ENCODE data around the gene FAM181A. TPM values are rescaled to one million over a fixed set of nuclear protein-coding genes. Genes with fewer than 3 reads are reported as not detected.

Gene FAM181A
- total RNA-seq, result not detected

DNA sequence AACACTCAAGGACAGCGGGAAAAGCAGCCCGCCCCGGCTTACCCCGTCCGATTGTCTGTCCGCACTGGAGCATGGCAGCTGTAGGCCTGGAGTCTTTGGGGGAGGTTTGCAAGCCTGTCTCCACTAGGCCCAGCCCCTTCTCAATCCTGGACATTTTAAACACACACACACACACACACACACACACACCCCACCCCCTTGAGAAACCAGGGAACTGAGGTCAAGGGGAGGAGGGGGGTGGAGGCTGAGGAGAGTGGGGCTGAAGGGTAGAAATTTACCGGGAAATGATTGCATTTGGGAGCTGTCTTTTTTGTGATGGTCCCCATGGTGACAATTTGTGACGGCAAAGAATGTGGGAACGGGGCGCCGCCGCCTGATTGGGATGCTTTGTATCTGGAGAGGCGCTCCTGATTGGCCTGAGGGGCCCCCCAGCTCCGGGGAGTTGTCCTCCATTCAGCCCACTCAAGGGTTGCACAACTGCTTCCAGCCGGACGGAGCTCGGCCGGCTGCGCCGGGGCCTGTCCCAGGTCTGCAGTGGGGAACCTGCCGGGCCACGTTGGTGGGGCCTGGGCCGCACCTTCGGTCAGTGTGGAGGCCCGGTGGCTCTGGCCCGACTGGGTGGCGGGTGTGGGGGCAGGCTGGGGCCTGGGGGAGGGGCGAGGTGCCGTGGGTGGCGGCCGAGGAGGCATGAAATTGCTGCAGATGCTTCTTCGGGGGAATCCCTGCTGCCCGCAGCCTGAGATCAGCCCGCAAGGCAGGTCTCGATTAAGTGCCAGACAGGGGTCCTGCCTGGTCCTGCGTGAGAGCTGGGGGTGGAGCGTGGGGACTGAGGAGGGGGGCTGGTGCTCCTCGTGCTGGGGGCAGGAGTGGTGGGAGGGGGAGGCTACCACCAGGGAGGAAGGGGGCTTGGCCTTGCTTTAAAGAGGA lies at the start of gene FAM181A:
Gene FAM181A, plus strand, starts transcription at position 472 of the 927 bp plus-strand sequence. CDS start 942 bp downstream, outside the sequence.
- no peaks in the 10 kb centered on the region for H3K9me3 Mint-ChIP-seq (ENCODE audit: low read depth)
- no peaks in the 10 kb centered on the region for H3K27me3 Mint-ChIP-seq
- ATAC-seq, result no peak
- DNase-seq, result no peak
- H3K36me3 Mint-ChIP-seq, result peaks cover 4% of the 10 kb centered on the region
- CTCF ChIA-PET, result interaction anchor here (1.7 to 2.2 kb wide), 2 partner anchors 12 to 210 kb away, joined by 3 to 17 read pairs; no protein-coding TSS in a partner anchor
- no peak within 1 kb of the TSS for H3K27ac Mint-ChIP-seq
- H3K4me3 Mint-ChIP-seq, result no peak within 1 kb of the TSS
- no peaks in the 10 kb centered on the region for H3K4me1 Mint-ChIP-seq

DNA sequence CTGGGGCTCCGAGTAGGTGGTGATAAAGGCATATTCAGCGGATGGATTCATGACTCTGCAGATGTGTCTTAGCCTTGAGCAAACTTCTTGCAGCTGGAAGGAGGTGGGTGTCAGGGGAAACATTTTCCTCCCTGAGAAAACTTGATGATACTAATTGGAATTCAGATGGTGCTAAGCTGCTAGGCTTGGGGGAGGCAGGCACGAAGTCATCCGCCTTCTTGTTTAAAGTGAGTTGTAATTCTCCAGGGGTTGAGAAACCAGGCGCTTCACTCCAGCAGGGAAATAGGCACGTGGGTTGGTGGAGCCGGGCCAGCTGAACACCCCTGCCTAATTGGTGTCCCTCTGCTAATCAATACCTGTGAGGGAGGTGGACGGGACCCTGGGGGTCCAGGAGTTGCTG lies 48.9 kb upstream of the FAM181A start:
- H3K27me3 Mint-ChIP-seq, result peaks cover 5% of the 10 kb centered on the region
- no peak overlapping the region for H3K4me3 Mint-ChIP-seq
- no peaks in the 10 kb centered on the region for H3K36me3 Mint-ChIP-seq
- no peak for ATAC-seq
- no peak overlapping the region for H3K27ac Mint-ChIP-seq
- no peaks in the 10 kb centered on the region for H3K4me1 Mint-ChIP-seq
- DNase-seq, result no peak
- CTCF ChIA-PET, result no interaction called here
- peaks cover 2% of the 10 kb centered on the region for H3K9me3 Mint-ChIP-seq (ENCODE audit: low read depth)

DNA sequence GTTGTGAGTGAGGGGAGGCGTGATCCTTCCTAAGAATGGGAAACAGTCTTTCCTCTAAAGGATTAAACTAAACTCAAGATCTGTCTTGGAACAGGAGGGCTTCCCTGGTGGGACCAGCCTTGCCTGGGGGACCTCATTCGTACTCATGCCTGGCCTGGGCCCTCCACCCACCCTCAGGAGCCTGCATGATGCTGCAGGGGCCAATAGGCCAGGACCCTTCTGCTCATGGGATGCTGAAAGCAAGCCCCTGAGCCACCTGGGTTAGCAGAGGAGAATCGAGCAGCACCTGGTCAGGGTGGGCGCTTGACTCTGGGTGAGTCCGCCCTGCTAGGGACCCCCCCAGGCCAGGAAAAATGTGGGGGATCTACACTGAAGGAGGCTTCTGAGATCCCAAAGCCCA lies 48.3 kb upstream of the FAM181A start:
- H3K36me3 Mint-ChIP-seq, result no peaks in the 10 kb centered on the region
- no peak for ATAC-seq
- no peaks in the 10 kb centered on the region for H3K4me1 Mint-ChIP-seq
- CTCF ChIA-PET, result no interaction called here
- H3K27ac Mint-ChIP-seq, result no peak overlapping the region
- peaks cover 5% of the 10 kb centered on the region for H3K27me3 Mint-ChIP-seq
- peaks cover 2% of the 10 kb centered on the region for H3K9me3 Mint-ChIP-seq (ENCODE audit: low read depth)
- no peak for DNase-seq
- no peak overlapping the region for H3K4me3 Mint-ChIP-seq

DNA sequence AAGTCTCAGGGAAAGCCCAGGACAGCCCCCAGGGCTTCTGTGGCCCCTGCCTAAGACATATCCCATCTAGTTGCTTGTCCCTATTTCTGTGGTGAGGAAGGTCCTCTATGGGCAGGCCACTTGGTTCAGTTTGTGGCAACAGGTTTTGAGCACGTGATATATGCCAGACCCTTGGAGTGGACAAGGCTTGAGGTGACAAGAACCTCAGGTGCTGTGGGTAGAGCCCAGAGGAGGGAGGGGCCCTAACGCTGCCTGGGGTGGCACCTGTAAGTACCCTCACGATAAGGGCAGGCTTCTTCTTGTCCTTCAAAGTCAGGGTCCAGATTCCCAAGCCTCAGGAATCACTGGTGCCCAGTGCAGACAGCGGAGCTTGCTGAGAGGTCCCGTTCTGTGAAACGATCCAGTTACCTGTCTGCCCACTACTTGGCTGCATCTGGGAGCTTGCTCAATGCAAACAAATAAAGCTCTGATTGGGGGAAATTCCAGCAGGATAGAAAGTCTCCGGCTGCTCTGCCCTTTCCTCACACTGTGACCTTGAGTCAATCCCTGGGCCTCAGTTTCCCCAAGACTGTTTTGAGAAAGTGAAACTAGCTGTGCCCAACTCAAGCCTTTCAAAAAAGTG lies 47.7 kb upstream of the FAM181A start:
- Mint-ChIP-seq H3K27me3 (peaks cover 3% of the 10 kb centered on the region), H3K9me3 (ENCODE audit: low read depth) (peaks cover 2% of the 10 kb centered on the region), H3K4me1 (peaks cover under 1% of the 10 kb centered on the region), H3K27ac (no peak overlapping the region), H3K36me3 (no peaks in the 10 kb centered on the region), H3K4me3 (no peak overlapping the region)
- DNase-seq (no peak), ATAC-seq (no peak)
- CTCF ChIA-PET, result no interaction called here

DNA sequence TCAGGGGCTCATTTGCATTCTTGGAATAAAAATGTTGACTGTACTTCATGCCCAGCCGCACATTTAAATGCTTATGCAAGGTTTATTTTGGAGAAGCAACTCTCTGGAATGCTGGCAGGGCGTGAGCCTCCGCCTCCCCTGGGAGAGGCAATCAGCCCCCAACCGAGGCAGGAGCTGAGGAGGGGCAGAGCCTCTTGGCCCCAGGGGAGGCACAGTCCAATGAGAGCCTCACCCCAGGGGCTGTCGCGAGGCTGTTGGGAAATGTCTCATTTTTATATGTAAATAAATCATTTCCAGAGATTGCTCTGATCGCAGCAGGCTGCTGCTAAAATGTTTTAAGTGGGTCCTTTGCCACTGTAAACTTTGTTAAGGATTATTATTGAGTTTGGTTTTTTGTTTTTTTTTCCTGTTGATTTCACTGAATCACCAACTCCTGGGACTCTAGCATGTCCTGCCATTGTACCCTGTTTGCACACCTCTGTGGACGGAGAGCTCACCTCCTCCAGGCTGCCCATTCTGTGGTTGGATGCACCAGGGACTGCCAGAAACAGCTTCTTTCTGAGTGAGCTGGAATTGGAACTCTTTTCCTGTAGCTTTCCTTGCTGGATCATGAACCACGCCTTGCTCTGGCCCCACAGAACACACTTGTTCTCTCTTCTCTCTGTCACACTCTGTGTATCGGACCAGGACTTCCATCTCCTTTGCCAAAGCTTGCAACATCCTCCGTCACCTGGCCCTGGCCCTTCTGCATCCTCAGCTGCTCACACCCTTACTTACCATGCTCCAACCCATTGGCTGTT lies 46.9 kb upstream of the FAM181A start:
- DNase-seq (no peak), ATAC-seq (no peak)
- H3K36me3 Mint-ChIP-seq, result no peaks in the 10 kb centered on the region
- H3K27ac Mint-ChIP-seq, result no peak overlapping the region
- H3K4me3 Mint-ChIP-seq, result no peak overlapping the region
- CTCF ChIA-PET, result no interaction called here
- H3K27me3 Mint-ChIP-seq, result peaks cover 8% of the 10 kb centered on the region
- H3K4me1 Mint-ChIP-seq, result peaks cover 7% of the 10 kb centered on the region
- peaks cover 2% of the 10 kb centered on the region for H3K9me3 Mint-ChIP-seq (ENCODE audit: low read depth)

DNA sequence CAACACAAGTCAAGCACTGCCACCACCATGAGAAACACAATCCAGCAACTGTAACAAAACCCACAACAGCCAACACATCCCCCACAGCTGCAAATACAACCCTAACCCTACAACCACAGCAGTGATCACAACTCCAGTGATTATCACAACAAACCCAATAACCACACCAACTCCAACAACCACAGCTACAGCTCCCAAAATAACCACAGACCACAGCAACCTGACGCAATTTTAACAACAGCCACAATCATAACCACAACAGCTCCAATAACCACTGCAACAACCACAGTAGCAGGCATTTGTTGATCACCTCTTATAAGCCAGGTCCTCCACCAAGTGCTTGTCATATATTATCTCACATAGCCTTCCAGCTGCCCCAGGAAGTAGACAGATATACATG lies 42.2 kb upstream of the FAM181A start:
- DNase-seq (no peak), ATAC-seq (no peak)
- Mint-ChIP-seq H3K4me1 (peaks cover 7% of the 10 kb centered on the region), H3K36me3 (no peaks in the 10 kb centered on the region), H3K27me3 (peaks cover 33% of the 10 kb centered on the region), H3K4me3 (no peak overlapping the region), H3K9me3 (ENCODE audit: low read depth) (peaks cover 2% of the 10 kb centered on the region), H3K27ac (peak overlapping the region; percentile 6)
- CTCF ChIA-PET, result no interaction called here

DNA sequence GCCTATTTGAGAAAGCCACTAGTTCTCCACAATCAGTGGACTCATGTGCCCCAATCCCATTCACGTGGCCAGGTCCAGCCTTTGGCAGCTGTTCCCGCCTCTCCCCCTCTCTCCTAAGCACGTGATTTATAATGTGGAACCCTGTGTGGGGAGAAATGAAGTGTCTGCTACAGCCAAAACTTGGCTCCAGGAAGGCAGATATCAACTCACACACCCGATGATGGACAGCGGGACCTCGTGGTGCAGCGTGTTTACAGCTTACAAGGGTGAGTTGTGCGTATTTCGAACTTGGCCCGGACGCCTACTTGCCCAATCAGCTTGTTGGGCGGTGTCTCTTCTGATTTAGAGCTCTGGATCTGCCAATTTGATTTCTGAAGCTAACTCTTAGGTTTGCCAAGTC lies 38.1 kb upstream of the FAM181A start:
- CTCF ChIA-PET, result interaction anchor here (0.7 to 1.3 kb wide), 3 partner anchors 17 to 234 kb away, joined by 3 to 6 read pairs (median 3); no protein-coding TSS in a partner anchor
- Mint-ChIP-seq H3K36me3 (no peaks in the 10 kb centered on the region), H3K27me3 (peaks cover 43% of the 10 kb centered on the region), H3K9me3 (ENCODE audit: low read depth) (no peaks in the 10 kb centered on the region), H3K4me3 (no peak overlapping the region), H3K27ac (no peak overlapping the region), H3K4me1 (peaks cover 7% of the 10 kb centered on the region)
- no peak for DNase-seq
- ATAC-seq, result no peak

DNA sequence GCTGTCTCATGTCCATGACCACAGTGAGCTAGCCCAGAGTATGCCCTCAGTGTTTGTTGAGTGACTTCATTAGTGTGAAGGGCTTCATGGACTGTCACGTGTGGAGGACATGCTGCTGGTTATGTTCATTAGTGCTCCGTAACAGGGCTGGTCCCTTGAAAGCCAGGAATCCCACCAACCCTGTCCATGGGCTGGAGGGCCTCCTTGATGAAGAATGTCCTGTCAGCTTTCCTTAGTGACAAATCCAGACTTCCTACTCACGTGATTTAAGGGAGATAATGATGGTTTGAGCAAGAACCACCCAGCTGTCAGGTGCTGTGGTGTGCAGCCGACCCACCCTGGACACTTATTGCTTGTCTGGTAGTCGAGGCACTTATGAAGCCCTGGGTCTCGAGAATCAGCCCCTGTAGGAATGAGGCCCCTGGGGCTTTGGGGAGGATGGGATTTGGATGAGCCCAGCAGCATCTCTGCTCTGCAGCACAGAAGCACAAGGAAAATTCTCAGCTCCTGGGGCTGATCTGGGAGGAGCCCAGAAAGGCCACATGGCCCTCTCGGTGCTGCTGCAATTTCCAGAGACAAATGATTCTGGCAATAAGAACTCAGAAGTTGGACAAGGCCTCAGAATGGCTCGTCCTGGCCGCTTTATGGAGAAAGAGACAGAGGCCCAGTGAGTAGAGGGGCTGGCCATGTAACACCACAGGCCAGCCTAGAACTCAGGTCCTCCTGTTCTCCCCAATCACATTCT lies 37.2 kb upstream of the FAM181A start:
- peaks cover 39% of the 10 kb centered on the region for H3K27me3 Mint-ChIP-seq
- CTCF ChIA-PET, result interaction anchor here (1.1 to 1.3 kb wide), 2 partner anchors 16 to 235 kb away, joined by 3 to 6 read pairs; no protein-coding TSS in a partner anchor
- no peak overlapping the region for H3K27ac Mint-ChIP-seq
- ATAC-seq (no peak), DNase-seq (no peak)
- no peaks in the 10 kb centered on the region for H3K9me3 Mint-ChIP-seq (ENCODE audit: low read depth)
- no peak overlapping the region for H3K4me3 Mint-ChIP-seq
- peaks cover 2% of the 10 kb centered on the region for H3K4me1 Mint-ChIP-seq
- H3K36me3 Mint-ChIP-seq, result no peaks in the 10 kb centered on the region

DNA sequence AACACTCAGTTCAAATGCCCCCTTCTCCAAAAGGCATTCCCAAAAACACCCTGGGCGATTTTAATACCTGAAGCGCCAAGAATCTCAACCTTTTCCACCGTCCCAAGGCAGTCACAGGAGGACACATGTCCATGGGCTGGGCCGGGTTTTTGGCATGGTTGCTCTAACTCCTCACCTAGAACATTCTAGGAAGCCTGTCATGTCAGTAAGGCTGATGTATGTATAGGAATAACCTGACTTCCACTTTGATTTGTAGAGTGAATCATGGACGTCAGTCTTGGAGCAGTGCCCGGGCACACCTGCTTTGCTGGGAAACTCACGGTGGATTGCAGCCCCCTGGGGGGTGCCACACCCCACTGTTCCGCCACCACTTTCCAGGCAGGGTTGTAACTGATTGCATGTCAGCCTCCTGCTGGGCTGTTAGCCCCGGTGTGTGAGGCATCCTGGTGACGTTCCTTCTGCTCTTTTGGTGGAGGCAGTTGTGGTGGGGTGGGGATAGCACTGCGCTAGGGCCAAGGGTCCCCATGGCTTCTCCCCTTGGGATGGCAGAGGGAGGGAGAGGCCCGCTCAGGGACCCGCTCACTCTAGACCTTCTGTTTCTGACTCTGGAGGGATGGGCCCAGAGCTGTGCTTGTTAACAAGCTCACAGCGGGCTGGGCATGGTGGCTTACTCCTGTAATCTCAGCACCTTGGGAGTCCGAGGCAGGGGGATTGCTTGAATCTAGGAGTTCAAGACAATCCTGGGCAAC lies 35.2 kb upstream of the FAM181A start:
- no peaks in the 10 kb centered on the region for H3K9me3 Mint-ChIP-seq (ENCODE audit: low read depth)
- H3K4me1 Mint-ChIP-seq, result no peaks in the 10 kb centered on the region
- H3K27me3 Mint-ChIP-seq, result peaks cover 31% of the 10 kb centered on the region
- H3K4me3 Mint-ChIP-seq, result no peak overlapping the region
- no peaks in the 10 kb centered on the region for H3K36me3 Mint-ChIP-seq
- no peak overlapping the region for H3K27ac Mint-ChIP-seq
- ATAC-seq (no peak), DNase-seq (no peak)
- CTCF ChIA-PET, result interaction anchor here (0.7 to 1.1 kb wide), 2 partner anchors 211 to 238 kb away, joined by 3 to 4 read pairs; no protein-coding TSS in a partner anchor

DNA sequence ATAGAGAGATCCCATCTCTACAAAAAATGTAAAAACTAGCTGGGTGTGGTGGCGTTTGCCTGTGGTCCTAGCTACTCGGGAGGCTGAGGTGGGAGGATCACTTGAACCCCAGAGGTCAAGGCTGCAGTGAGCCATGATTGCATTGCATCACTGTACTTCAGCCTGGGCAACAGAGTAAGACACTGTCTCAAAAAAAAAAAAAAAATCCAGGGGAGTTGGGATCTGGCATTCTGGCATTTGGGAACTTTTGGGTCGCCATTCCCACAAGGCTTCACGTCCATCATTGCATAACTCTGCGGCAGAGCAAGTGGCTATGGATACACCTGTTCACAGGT lies 34.7 kb upstream of the FAM181A start:
- H3K27me3 Mint-ChIP-seq, result peaks cover 26% of the 10 kb centered on the region
- H3K36me3 Mint-ChIP-seq, result no peaks in the 10 kb centered on the region
- H3K4me3 Mint-ChIP-seq, result no peak overlapping the region
- H3K27ac Mint-ChIP-seq, result no peak overlapping the region
- H3K4me1 Mint-ChIP-seq, result no peaks in the 10 kb centered on the region
- no peak for ATAC-seq
- no peaks in the 10 kb centered on the region for H3K9me3 Mint-ChIP-seq (ENCODE audit: low read depth)
- no peak for DNase-seq
- CTCF ChIA-PET, result interaction anchor here (0.7 to 1.1 kb wide), 2 partner anchors 212 to 239 kb away, joined by 3 to 4 read pairs; no protein-coding TSS in a partner anchor

DNA sequence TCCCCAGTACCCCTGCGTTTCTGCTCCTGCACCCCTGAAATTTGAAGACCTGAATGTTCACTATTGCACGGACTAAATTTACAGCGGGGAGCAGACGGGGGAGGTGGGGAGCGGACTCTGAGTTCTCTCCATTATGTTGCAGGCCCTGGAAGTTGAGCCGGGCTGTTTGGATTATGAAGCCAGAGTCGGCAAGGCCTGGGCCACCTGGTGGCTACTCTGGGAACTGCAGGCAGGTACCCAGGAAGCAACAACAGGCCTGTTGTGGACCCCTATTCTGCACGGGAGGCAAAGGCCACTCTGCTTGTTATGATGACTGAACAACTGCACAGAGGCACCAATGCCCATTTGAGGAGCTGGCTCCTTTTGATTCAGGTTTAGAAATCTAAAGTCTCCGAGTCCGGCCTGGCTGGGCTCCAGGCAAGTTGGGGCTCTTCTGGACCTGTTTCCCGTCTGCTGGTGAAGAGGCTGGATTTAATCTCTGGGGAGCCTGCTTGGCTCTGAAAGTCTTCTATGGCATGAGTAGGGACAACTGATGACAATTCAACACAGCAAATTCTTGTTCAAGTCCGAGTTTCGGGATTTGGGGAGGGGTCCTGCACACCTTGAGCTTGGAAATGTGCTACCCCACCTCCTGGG lies 34.1 kb upstream of the FAM181A start:
- ATAC-seq, result peak; percentile 70
- no peaks in the 10 kb centered on the region for H3K36me3 Mint-ChIP-seq
- peak; percentile 78 for DNase-seq
- CTCF ChIA-PET, result interaction anchor here (0.6 to 1.1 kb wide), 3 partner anchors 14 to 212 kb away, joined by 3 read pairs; no protein-coding TSS in a partner anchor
- no peak overlapping the region for H3K27ac Mint-ChIP-seq
- peaks cover 26% of the 10 kb centered on the region for H3K27me3 Mint-ChIP-seq
- H3K4me1 Mint-ChIP-seq, result no peaks in the 10 kb centered on the region
- H3K9me3 Mint-ChIP-seq (ENCODE audit: low read depth), result no peaks in the 10 kb centered on the region
- no peak overlapping the region for H3K4me3 Mint-ChIP-seq

Measured in activated CD8-positive, alpha-beta memory T cell treated with anti-CD3 and anti-CD28 coated beads, Interleukin-2, amount 10 ng/mL, durations not matched to agents 7 days and 5 days (primary cell).